Endothelial cell (in vitro differentiated cells): ENCODE measurements around the gene GPAM. TPM values are rescaled to one million over a fixed set of nuclear protein-coding genes. Genes with fewer than 3 reads are reported as not detected.

ENCODE experiments used
- DNase-seq: peaks from one replicate; pipeline ENCODE4 v3.0.0; 2021; ENCODE audit warnings: low spot score
- H3K27ac Mint-ChIP-seq: one replicate; pipeline ENCODE4 v1.8.0; 2021; ENCODE audit warnings: mixed read lengths, inconsistent platforms; ENCODE audit not compliant: unreplicated experiment
- H3K27me3 Mint-ChIP-seq: one replicate; pipeline ENCODE4 v1.8.0; 2021; ENCODE audit warnings: mild to moderate bottlenecking, moderate library complexity, mixed read lengths, inconsistent platforms; ENCODE audit not compliant: unreplicated experiment
- H3K36me3 Mint-ChIP-seq: one replicate; pipeline ENCODE4 v1.8.0; 2021; ENCODE audit warnings: mild to moderate bottlenecking, low read depth, mixed read lengths, inconsistent platforms; ENCODE audit not compliant: unreplicated experiment
- H3K4me1 Mint-ChIP-seq: one replicate; pipeline ENCODE4 v1.8.0; 2021; ENCODE audit warnings: mild to moderate bottlenecking, mixed read lengths, inconsistent platforms; ENCODE audit not compliant: unreplicated experiment
- H3K4me3 Mint-ChIP-seq: one replicate; pipeline ENCODE4 v1.8.0; 2021; ENCODE audit warnings: mild to moderate bottlenecking, mixed read lengths, inconsistent platforms; ENCODE audit not compliant: unreplicated experiment
- H3K9me3 Mint-ChIP-seq: one replicate; pipeline ENCODE4 v1.8.0; 2021; ENCODE audit warnings: mixed read lengths, inconsistent platforms; ENCODE audit not compliant: unreplicated experiment
- total RNA-seq: library from RNA; stranded (reverse); fragmentation: NEBNext Ultra II Directional; extraction: Animal tissue kit (Norgen Biotek cat#: 25700); gene quantifications from one replicate; pipeline ENCODE4 v1.2.1, GENCODE V29; 2021; ENCODE audit not compliant: unreplicated experiment
- TF ChIP-seq, protein P1 (sequence below): fragments of 200-600 bp; sonication (generic); IDR thresholded peaks from one replicate; pipeline ENCODE4 v1.5.0; 2021; ENCODE audit warnings: antibody characterized with exemption; ENCODE audit not compliant: unreplicated experiment

GPAM gene
- total RNA-seq, 1 donor from 2014 or later: 11.5 TPM

DNA sequence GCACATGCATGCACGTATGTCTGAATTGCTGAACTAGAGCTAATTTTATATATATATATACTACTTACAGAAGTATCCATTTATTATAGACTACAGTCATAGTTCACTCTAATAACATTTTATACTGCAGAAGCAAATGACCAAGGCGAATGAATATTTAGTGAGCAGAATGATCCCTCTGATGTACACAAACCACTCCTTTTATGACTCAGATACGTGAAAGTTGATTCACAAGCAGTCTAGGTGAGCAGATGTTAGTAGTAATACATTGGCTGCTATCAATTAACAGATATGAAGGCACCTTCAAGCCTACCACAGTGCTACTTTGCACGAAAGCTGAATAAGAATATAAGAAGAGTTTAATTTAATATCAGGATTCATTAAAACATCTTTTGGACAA lies 10.4 kb downstream of the GPAM start:
- H3K27ac Mint-ChIP-seq: no peak overlapping the region
- no peaks in the 10 kb centered on the region for H3K9me3 Mint-ChIP-seq
- no peaks in the 10 kb centered on the region for H3K4me1 Mint-ChIP-seq
- peaks cover 8% of the 10 kb centered on the region for H3K36me3 Mint-ChIP-seq
- H3K27me3 Mint-ChIP-seq: no peaks in the 10 kb centered on the region
- H3K4me3 Mint-ChIP-seq: no peak overlapping the region
- DNase-seq: no peak
- TF ChIP-seq, protein P1, sequence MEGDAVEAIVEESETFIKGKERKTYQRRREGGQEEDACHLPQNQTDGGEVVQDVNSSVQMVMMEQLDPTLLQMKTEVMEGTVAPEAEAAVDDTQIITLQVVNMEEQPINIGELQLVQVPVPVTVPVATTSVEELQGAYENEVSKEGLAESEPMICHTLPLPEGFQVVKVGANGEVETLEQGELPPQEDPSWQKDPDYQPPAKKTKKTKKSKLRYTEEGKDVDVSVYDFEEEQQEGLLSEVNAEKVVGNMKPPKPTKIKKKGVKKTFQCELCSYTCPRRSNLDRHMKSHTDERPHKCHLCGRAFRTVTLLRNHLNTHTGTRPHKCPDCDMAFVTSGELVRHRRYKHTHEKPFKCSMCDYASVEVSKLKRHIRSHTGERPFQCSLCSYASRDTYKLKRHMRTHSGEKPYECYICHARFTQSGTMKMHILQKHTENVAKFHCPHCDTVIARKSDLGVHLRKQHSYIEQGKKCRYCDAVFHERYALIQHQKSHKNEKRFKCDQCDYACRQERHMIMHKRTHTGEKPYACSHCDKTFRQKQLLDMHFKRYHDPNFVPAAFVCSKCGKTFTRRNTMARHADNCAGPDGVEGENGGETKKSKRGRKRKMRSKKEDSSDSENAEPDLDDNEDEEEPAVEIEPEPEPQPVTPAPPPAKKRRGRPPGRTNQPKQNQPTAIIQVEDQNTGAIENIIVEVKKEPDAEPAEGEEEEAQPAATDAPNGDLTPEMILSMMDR: no peak

DNA sequence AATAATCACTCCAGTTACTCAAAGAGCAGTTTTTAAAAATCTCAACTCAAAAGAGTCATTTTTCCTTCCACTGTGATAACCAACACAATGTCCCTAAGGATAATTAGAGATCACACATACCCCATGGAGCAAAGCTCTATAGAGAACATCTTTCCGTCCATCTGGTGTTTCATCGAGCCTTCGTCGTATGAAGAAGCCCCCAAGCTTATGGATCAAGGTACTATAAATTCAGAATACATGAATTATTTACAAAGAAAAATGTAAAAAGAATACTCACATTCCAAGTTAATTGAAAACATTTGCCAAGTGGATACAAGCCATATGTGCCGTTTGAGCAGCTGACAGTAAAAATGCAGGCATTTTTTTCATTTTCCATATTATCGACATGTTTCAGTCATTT lies 14.8 kb downstream of the GPAM start:
- Mint-ChIP-seq H3K27ac (no peak overlapping the region), H3K4me1 (no peaks in the 10 kb centered on the region), H3K27me3 (no peaks in the 10 kb centered on the region), H3K9me3 (no peaks in the 10 kb centered on the region), H3K36me3 (peaks cover 11% of the 10 kb centered on the region), H3K4me3 (no peak overlapping the region)
- TF ChIP-seq, protein P1: no peak
- no peak for DNase-seq

DNA sequence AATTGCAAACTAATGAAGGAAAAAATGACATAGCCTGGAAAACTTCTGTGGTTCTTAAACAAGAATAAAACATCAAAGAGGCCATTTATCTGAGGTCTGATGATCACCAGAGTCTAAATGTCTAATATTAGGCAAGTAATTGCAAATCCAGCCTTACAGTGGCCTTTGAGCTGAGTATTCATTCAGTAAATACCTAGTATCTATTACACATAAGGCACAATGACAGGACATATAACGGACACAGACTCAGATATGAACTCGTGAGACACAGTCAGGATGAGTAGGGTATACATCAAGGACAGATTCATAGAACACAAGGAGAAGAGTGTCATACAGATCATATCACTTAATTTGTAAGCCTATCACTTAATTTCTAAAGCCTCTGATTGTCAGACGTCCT lies 16.8 kb downstream of the GPAM start:
- peaks cover 15% of the 10 kb centered on the region for H3K36me3 Mint-ChIP-seq
- no peak overlapping the region for H3K27ac Mint-ChIP-seq
- DNase-seq: no peak

DNA sequence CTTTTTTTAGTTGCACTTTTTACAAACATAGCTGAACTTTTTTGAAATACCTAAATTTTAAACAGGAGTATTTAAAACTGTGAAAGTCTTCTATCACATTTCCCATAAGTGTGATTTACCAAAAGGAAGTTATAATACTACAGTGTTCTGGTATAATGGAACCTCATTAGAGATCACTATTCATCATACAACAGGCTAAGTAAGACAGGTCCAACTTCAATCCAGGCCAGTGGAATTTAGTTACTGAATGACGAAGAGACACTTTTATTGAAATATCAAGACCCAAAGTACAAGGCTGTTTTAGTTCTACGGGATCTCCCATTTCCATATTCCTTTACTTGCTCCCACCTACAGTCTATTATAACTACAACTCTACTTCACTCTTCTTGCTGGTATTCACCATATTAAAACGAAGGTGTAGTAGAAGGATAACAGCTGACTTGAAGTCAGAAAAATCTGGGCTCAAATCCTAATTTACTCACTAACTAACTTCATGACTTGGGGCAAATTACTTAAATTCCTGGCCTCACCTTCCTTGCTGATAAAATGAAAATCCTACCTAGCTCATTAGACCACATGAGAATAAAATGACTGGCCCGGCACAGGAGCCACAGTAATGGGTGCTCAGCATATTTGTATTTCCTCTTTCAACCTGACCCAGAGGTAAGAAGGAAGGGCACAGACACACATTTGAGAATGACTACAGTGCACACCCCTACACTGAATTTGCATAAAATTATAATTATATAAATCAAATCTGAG lies 21.6 kb downstream of the GPAM start:
- H3K27me3 Mint-ChIP-seq: peaks cover 2% of the 10 kb centered on the region
- peaks cover 26% of the 10 kb centered on the region for H3K36me3 Mint-ChIP-seq
- TF ChIP-seq, protein P1: no peak
- DNase-seq: no peak
- no peaks in the 10 kb centered on the region for H3K4me1 Mint-ChIP-seq
- H3K27ac Mint-ChIP-seq: no peak overlapping the region
- H3K4me3 Mint-ChIP-seq: no peak overlapping the region
- no peaks in the 10 kb centered on the region for H3K9me3 Mint-ChIP-seq

More for the DNA sequence above, 16.8 kb downstream of the GPAM start:
- no peaks in the 10 kb centered on the region for H3K27me3 Mint-ChIP-seq
- no peaks in the 10 kb centered on the region for H3K9me3 Mint-ChIP-seq
- no peaks in the 10 kb centered on the region for H3K4me1 Mint-ChIP-seq
- no peak overlapping the region for H3K4me3 Mint-ChIP-seq
- TF ChIP-seq, protein P1: no peak

DNA sequence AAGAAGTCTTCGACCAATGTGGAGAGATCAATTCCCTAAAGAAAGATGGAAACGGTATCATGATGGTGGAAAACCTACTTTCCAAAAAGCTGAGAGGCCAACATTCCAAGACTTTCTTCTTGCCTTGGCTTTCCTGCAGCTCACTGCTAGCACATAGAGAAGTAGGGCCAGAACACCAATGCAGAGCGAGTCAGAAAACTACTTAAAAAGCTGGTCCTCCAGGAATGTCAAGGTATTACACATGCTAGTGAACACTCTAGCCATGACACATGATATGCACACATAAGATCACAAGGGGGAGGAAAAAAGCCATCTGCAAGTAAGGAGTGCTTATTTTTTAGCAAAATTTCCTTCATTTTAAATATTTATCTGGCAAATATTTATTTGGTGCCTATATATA lies 22.7 kb downstream of the GPAM start:
- Mint-ChIP-seq H3K36me3 (peaks cover 27% of the 10 kb centered on the region), H3K4me1 (no peaks in the 10 kb centered on the region), H3K27me3 (peaks cover 2% of the 10 kb centered on the region), H3K27ac (no peak overlapping the region), H3K4me3 (no peak overlapping the region), H3K9me3 (no peaks in the 10 kb centered on the region)
- DNase-seq: no peak
- TF ChIP-seq, protein P1: no peak
